SH-SY5Y (cell line): ENCODE data around the gene ARF1.

Experiments
- GATA2 ChIP-seq: IDR thresholded peaks from 2 replicates; pipeline ENCODE4 v1.6.1; 2011; ENCODE audit warnings: mild to moderate bottlenecking, low read depth, low read length
- GATA3 ChIP-seq: IDR thresholded peaks from 2 replicates; pipeline ENCODE4 v1.6.1; 2011; ENCODE audit warnings: low read depth, mild to moderate bottlenecking, low read length, moderate library complexity

DNA sequence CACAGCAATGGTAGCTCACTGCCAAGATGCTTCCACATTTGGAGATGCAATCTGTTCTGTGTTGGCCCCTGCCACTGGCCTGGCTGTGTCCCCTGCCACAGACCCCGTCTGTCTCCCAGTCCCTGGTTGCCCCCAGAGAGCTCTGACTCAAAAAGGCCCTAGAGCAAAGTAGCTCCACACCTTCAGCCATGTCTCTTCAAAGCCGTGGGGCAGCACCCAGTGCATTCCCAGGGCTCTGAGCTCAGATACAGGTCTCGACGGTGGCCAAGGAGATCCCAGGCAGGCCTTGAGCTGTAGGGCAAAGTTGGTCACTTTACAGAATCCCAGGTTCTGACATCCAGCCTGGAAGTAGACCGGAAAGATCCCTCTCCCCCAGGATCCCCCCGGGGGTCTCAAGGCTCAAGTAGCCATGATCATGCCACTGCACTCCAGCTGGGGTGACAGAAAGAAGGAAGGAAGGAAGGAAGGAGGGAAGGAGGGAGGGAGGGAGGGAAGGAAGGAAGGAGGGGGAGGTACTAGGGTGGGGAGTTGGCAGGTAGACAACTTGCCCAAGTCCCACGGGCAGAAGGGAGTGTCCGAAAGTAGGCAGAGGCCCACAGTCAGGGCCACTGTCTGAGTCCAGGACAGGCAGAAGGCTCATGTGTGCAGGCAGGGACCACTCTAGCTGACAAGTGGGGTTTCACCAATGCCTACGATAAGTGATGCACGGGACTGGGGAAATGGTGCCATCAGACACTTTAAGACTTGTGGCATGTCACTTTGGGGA, 4.8 kb upstream of the ARF1 start:
- TF ChIP-seq GATA2 (no peak), GATA3 (no peak)
